Gastroesophageal sphincter (tissue), 4 donors: Measurements from ENCODE around the gene NSD2. TPM values are rescaled to one million over a fixed set of nuclear protein-coding genes. Genes with fewer than 3 reads are reported as not detected.

Source experiments
- ATAC-seq: fragments of 150-250 bp; one replicate; pipeline ENCODE4 v1.9.1; 2016; ENCODE audit warnings: mild to moderate bottlenecking, moderate library complexity
- H3K27ac ChIP-seq, 4 donors: fragments of 200-600 bp; sonication (generic) in 3 of 4; 1 replicate in 3 of 4; 2 replicates in 1 of 4; pipeline ENCODE4 v1.5.1; 2016 to 2019
- H3K27me3 ChIP-seq: fragments of 200-600 bp; sonication (generic); one replicate; pipeline ENCODE4 v1.5.1; 2019
- H3K36me3 ChIP-seq, 2 donors: fragments of 200-600 bp; sonication (generic); one replicate each; pipeline ENCODE4 v1.5.1; 2019; ENCODE audit warnings: control low read depth in 1 of 2
- H3K4me1 ChIP-seq, 3 donors: fragments of 200-600 bp; sonication (generic); 1 replicate in 2 of 3; 2 replicates in 1 of 3; pipeline ENCODE4 v1.5.1; 2016 to 2019; ENCODE audit warnings: control low read depth in 2 of 3
- H3K4me3 ChIP-seq, 2 donors: fragments of 200-600 bp; sonication (generic); one replicate each; pipeline ENCODE4 v1.5.1; 2019; ENCODE audit warnings: mild to moderate bottlenecking in 1 of 2, moderate library complexity in 1 of 2
- H3K9me3 ChIP-seq, 3 donors: fragments of 200-600 bp; sonication (generic); one replicate each; pipeline ENCODE4 v1.5.1; 2017 to 2019; ENCODE audit warnings: control low read depth in 2 of 3
- EP300 ChIP-seq: sonication (generic); formaldehyde crosslinking; IDR thresholded peaks from one replicate; pipeline ENCODE4 v1.6.1; 2017; ENCODE audit warnings: antibody characterized with exemption, mild to moderate bottlenecking
- POLR2A ChIP-seq, 2 donors: fragments of 450-650 bp; IDR thresholded peaks; one replicate each; pipeline ENCODE4 v1.6.1; 2017; ENCODE audit warnings: antibody characterized with exemption in 2 of 2, mild to moderate bottlenecking in 2 of 2, moderate library complexity in 1 of 2
- POLR2AphosphoS5 ChIP-seq: sonication (generic); formaldehyde crosslinking; IDR thresholded peaks from one replicate; pipeline ENCODE4 v1.6.1; 2017; ENCODE audit warnings: antibody characterized with exemption
- WGBS, 2 donors: methylation state at CpG; one replicate each; pipeline ENCODE4 v1.1.5; 2018; ENCODE audit warnings: low coverage in 1 of 2; 5-methylcytosine and 5-hydroxymethylcytosine counted together
- total RNA-seq, 4 donors: library from RNA; depleted of rRNA; stranded (reverse); fragments of >200 nt; gene quantifications; one replicate each; pipeline ENCODE4 v1.1.0, GENCODE V29; 2016
- TF ChIP-seq, protein P1 (sequence below), 4 experiments: fragments of 200-600 bp in 2 of 4; fragments of 450-650 bp in 2 of 4; sonication (generic) in 1 of 4; IDR thresholded peaks; one replicate each; pipeline ENCODE4 v1.5.1; 2017 to 2019; ENCODE audit warnings: antibody characterized with exemption in 4 of 4, mild to moderate bottlenecking in 2 of 4, moderate library complexity in 2 of 4

The NSD2 gene
- total RNA-seq, 4 donors from 2014 or later = 37.8 to 47.3 (median 39.4) TPM

DNA sequence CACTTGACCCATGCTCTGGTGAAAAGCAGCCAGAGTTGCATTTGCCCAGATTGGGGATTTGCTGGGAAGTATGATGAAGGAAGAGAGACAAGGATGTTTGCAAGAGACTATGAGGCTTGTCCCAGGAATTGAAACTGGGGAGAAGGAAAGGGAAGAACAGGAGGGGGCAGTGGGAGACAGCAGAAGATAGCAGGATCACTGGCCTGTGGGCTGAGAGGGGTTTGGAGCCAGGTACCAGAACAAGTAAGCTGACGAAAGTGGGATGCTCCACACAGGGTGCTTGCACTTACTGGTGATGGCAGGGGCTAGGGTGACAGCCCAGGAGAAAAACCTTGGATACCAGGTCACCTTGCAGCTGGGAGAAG, 11.8 kb upstream of the NSD2 start:
- no peak overlapping the region for H3K27ac ChIP-seq
- no peak overlapping the region for H3K4me3 ChIP-seq
- H3K4me1 ChIP-seq = peaks cover 0 to 31% (median 19%) of the 10 kb centered on the region in 3 donors
- ATAC-seq = no peak
- WGBS, 2 donors = 88 to 89% methylated on average over 1 of the region's 1 CpG
- H3K27me3 ChIP-seq = peaks cover 28% of the 10 kb centered on the region
- H3K36me3 ChIP-seq = no peaks in the 10 kb centered on the region
- H3K9me3 ChIP-seq = no peaks in the 10 kb centered on the region
- TF ChIP-seq POLR2A (IDR thresholded peaks at IDR 0.05) (peak in 1 of 2 donors; percentile 4), POLR2AphosphoS5 (no peak)

DNA sequence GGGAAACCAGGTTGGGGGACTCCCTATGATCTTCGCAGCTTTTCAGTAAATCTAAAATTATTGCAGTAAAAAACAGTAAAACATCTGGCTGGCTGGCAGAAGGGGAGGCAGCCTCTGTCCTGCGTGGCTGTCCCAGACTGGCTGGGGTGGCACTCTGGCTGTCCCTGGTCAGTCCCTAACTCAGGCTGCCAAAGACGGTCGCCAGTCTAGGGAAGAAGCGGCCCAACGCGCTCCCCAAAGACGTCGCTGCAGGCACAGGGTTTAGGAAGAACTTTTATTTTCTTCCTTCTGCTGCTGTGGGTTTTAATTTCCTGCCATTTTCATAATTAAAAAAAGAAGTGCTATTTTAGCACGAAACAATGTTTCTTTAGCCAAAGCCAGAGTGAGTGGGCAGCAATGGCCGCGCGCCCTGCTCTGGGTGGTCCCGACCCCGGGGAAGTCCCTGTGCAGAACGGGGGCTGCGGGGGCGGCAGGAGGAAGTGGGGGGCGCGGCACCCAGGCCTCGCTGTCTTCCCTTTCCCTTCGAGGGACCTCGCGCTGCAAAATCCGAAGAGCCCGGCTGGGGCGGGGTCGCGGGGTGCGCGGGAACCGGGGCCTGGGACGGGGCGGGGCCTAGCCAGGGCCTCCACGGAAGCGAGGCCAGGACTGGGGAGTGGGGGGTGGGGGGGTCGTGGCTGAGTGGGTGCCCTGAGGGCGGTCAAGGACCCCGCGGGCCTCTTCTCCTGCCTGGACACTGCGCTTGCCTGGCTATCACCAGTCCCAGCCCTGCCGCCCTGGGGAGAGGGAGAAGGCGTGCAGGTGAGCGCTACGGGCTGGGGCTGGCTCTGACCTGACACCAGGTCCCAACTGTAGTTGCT, 8.9 kb upstream of the NSD2 start:
- H3K4me3 ChIP-seq = peak overlapping the region in 1 of 2 donors; percentile 18
- no peak for TF ChIP-seq POLR2A (IDR thresholded peaks at IDR 0.05)
- TF ChIP-seq EP300 = no peak
- TF ChIP-seq POLR2AphosphoS5 = no peak
- TF ChIP-seq, protein P1, sequence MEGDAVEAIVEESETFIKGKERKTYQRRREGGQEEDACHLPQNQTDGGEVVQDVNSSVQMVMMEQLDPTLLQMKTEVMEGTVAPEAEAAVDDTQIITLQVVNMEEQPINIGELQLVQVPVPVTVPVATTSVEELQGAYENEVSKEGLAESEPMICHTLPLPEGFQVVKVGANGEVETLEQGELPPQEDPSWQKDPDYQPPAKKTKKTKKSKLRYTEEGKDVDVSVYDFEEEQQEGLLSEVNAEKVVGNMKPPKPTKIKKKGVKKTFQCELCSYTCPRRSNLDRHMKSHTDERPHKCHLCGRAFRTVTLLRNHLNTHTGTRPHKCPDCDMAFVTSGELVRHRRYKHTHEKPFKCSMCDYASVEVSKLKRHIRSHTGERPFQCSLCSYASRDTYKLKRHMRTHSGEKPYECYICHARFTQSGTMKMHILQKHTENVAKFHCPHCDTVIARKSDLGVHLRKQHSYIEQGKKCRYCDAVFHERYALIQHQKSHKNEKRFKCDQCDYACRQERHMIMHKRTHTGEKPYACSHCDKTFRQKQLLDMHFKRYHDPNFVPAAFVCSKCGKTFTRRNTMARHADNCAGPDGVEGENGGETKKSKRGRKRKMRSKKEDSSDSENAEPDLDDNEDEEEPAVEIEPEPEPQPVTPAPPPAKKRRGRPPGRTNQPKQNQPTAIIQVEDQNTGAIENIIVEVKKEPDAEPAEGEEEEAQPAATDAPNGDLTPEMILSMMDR (IDR thresholded peaks at IDR 0.05) = no peak
- no peak for ATAC-seq
- 14 to 23% methylated on average over 9 to 27 of the region's 45 CpGs for WGBS, 2 donors
- peaks cover 58% of the 10 kb centered on the region for H3K27me3 ChIP-seq
- H3K4me1 ChIP-seq = peaks cover 0 to 12% (median 3%) of the 10 kb centered on the region in 3 donors
- H3K27ac ChIP-seq = no peak overlapping the region
- no peaks in the 10 kb centered on the region for H3K36me3 ChIP-seq
- H3K9me3 ChIP-seq = no peaks in the 10 kb centered on the region

DNA sequence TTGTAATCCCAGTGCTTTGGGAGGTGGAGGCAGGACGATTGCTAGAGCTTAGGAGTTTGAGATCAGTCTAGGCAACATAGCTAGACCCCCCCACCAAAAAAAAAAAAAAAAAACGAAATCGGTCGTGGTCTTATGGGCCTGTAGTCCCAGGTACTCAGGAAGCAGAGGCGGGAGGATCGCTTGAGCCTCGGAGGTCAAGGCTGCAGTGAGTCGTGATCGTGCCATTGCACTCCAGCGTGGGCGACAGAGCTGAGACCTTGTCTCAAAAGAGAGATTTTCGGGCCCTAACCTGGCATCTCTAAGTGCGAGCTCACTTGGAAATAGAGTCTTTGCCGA, 8.3 kb upstream of the NSD2 start:
- H3K4me1 ChIP-seq = peaks cover 0 to 6% (median 0%) of the 10 kb centered on the region in 3 donors
- TF ChIP-seq EP300 (no peak), POLR2A (IDR thresholded peaks at IDR 0.05) (no peak)
- TF ChIP-seq, protein P1 (IDR thresholded peaks at IDR 0.05) = no peak
- H3K36me3 ChIP-seq = no peaks in the 10 kb centered on the region
- 52 to 67% methylated on average over 6 to 12 of the region's 14 CpGs for WGBS, 2 donors
- no peaks in the 10 kb centered on the region for H3K9me3 ChIP-seq
- no peak for ATAC-seq
- H3K27ac ChIP-seq = no peak overlapping the region
- H3K4me3 ChIP-seq = no peak overlapping the region
- H3K27me3 ChIP-seq = peaks cover 62% of the 10 kb centered on the region

DNA sequence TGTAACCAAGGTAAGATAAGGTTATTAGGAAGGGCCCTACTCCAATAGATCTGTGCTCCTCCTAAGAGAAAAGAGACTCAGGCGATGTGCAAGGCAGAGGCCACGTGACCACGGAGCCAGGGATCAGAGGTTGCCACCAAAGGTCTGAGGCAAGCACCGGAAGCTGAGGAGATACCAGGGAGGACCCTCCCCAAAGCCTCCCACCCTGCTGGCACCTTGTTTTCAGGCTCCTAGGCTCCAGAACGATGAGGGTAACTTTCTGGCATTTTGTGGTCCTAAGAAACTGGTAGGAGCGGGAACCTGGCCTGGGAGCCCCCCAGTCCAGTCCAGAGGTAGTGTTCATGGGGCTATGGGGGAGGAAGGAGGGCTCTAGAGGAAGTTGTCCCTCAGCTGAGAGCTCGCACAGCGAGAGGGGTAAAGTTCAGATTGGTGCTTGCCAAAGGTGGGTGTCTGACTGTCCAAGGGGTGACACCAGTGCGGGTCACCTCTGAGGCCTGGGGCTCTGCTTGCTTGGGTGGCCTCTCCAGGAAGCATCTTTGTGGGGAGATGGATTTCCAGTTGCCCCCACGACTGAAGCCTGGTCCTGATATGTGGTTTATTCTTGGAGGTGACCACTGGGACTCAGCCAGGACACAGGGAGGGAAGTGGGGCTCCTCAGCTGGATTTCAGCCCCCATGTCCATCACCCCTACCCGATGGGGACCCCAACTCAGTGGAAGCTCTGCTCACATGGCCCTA, 7.7 kb upstream of the NSD2 start:
- 88 to 100% methylated on average over 1 to 6 of the region's 11 CpGs for WGBS, 2 donors
- H3K36me3 ChIP-seq = no peaks in the 10 kb centered on the region
- TF ChIP-seq EP300 (no peak), POLR2AphosphoS5 (no peak)
- H3K27me3 ChIP-seq = peaks cover 62% of the 10 kb centered on the region
- H3K4me3 ChIP-seq = no peak overlapping the region
- no peak for ATAC-seq
- H3K27ac ChIP-seq = no peak overlapping the region
- H3K4me1 ChIP-seq = peaks cover 0 to 5% (median 0%) of the 10 kb centered on the region in 3 donors
- H3K9me3 ChIP-seq = no peaks in the 10 kb centered on the region

DNA sequence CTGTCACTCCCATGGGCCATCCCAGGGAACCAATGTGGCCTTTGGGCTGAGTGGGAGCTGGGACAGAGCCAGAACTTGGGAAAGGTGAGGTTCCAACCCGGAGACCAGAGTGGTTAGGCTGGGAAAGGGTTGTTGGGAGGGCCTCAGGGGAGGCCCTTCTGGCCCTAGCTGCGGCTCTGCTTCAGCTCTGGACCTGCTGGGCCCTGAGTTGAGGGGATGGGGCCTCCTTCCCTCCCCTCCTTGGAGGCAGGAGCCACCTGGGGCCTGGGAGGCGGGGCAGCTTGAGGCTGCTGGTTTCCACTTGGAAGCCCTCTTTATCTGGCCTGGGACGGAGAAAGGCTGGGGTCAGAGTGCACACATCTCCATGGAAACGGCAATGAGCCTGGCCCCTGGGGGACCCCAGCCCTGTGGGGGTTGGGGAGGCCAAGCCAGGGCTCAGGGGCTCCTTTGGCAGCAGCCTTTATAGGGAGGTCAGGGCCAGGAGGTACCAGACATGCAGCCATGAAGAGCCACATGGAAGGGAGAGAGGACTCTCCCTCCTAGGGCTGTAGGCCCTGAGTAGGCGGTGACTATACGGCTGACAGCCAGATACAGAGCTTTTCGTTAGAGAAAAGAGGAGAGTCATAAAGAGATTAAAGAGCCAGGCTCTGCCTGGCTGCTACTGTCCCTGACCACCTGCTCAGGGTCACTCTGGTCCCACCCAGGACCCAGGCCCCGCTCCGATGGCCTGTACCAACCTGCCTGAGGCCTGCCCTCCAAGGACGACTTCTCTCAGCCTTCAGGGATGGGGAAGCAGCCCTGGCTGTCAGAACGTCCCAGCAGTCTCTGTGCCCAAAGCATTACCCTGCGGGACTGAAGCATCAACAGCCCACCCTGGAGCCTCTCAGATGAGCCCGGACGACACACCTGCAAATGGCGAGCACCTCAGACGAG, 6.9 kb upstream of the NSD2 start:
- peaks cover 62% of the 10 kb centered on the region for H3K27me3 ChIP-seq
- no peak overlapping the region for H3K4me3 ChIP-seq
- no peaks in the 10 kb centered on the region for H3K36me3 ChIP-seq
- WGBS, 2 donors = 98% methylated on average over 5 of the region's 17 CpGs; no CpG with 5 or more reads in 1 of the 2 donors
- no peak overlapping the region for H3K27ac ChIP-seq
- H3K4me1 ChIP-seq = peaks cover 0 to 5% (median 0%) of the 10 kb centered on the region in 3 donors
- H3K9me3 ChIP-seq = no peaks in the 10 kb centered on the region
- TF ChIP-seq, protein P1 (IDR thresholded peaks at IDR 0.05) = no peak
- TF ChIP-seq EP300 (no peak), POLR2A (IDR thresholded peaks at IDR 0.05) (no peak), POLR2AphosphoS5 (no peak)
- peak; percentile 31 for ATAC-seq
